Activated CD4-positive, alpha-beta T cell treated with anti-CD3 and anti-CD28 coated beads, Interleukin-2, amount 10 ng/mL, durations not matched to agents 7 days and 5 days (primary cell): Measurements from ENCODE around the gene PPP1CA. TPM values are rescaled to one million over a fixed set of nuclear protein-coding genes. Genes with fewer than 3 reads are reported as not detected.
"Not testable (repeated sequence)": the region's sequence is repeated elsewhere in the genome, so short reads cannot be mapped to it uniquely, and the experiment has no call there.

Experiments
- CTCF ChIA-PET: fragments of 350-600 bp; sonication (Branson Sonifier 250); formaldehyde crosslinking; loops from one replicate; lab custom pipeline; 2021; ENCODE audit warnings: antibody characterized with exemption; lab: Charles Lee
- POLR2A ChIA-PET: fragments of 350-600 bp; sonication (Branson Sonifier 250); formaldehyde crosslinking; loops from one replicate; lab custom pipeline; 2021; ENCODE audit warnings: antibody characterized with exemption; lab: Charles Lee
- DNase-seq: peaks from one replicate; pipeline ENCODE4 v3.0.0-alpha.2; 2020
- H3K27ac Mint-ChIP-seq: one replicate; pipeline ENCODE4 v1.8.0; 2021; ENCODE audit warnings: mild to moderate bottlenecking, moderate library complexity, mixed read lengths
- H3K27me3 Mint-ChIP-seq: one replicate; pipeline ENCODE4 v1.8.0; 2021; ENCODE audit warnings: mixed read lengths
- H3K36me3 Mint-ChIP-seq: one replicate; pipeline ENCODE4 v1.8.0; 2021; ENCODE audit warnings: low read depth, mixed read lengths
- H3K4me1 Mint-ChIP-seq: one replicate; pipeline ENCODE4 v1.8.0; 2021; ENCODE audit warnings: mixed read lengths
- H3K4me3 Mint-ChIP-seq: one replicate; pipeline ENCODE4 v1.8.0; 2021; ENCODE audit warnings: mild to moderate bottlenecking, moderate library complexity, mixed read lengths
- H3K9me3 Mint-ChIP-seq: one replicate; pipeline ENCODE4 v1.8.0; 2021; ENCODE audit warnings: mixed read lengths
- total RNA-seq, 2 experiments: library from RNA; stranded (reverse); gene quantifications; one replicate each; pipeline ENCODE4 v1.2.3, GENCODE V29; 2021

The PPP1CA gene
- total RNA-seq, 2 experiments from 2014 or later = 301 to 331 TPM

DNA sequence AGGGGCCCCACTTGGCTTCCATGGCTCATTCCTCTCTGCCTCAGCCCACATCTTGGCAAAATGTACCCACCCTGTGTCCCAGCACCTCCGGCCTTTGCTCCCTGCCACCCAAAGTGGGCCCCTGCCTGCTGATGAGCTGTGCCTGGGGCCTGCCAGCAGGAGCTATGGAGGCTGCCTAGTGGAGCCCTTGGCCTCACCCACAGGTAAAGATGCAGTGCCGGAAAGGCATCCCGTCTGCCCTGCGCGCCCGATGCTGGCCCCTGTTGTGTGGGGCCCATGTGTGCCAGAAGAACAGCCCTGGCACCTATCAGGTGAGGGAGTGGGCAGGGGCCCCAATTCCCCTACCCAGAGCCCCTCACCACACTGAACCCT is 3.5 kb upstream of the PPP1CA start:
- ChIA-PET POLR2A (interaction anchor here (0.7 kb wide), 1 partner anchor 23 kb away, joined by 4 read pairs; the partner anchor contains the start of gene RPS6KB2), CTCF (interaction anchor here (0.9 to 38.4 kb wide), 9 partner anchors 9 to 63 kb away, joined by 3 to 841 read pairs (median 5); partner anchors contain the start of genes CLCF1, POLD4, RAD9A and TMEM134)
- H3K4me1 Mint-ChIP-seq = peaks cover 68% of the 10 kb centered on the region
- H3K27me3 Mint-ChIP-seq = no peaks in the 10 kb centered on the region
- no peaks in the 10 kb centered on the region for H3K9me3 Mint-ChIP-seq
- H3K4me3 Mint-ChIP-seq = peak overlapping the region; percentile 95
- H3K36me3 Mint-ChIP-seq = peaks cover 67% of the 10 kb centered on the region
- peak overlapping the region; percentile 97 for H3K27ac Mint-ChIP-seq
- no peak for DNase-seq

DNA sequence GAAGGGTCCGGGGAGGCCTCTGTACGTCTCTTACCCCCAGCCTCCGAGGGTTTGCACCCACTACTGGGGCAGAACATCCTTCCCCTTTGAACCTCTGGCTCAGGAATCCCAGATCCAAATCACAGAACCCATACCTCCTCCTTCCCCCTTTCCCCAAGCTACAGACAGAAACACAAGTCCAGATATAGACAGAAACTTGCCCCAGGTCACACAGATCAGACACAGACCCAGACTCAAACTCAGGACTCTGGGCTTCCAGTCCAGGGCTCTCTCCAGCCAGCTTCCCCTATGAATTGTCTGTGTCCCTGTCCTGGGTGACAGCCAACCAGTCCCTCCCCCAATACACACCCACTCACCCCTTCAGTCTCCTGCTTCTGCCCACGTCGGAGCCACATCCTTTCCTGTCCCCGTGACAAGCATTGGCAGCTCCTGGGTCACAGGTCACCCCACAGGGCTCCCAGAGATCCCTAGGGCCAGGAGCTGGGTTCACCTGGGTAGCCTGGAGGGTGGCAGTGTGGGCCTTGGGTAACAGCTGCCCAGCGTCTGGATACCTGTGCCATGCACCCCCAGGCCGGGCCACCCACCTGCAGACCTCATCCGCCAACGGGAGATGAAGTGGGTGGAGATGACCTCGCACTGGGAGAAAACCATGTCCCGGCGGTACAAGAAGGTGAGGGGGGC is 3.0 kb upstream of the PPP1CA start:
- Mint-ChIP-seq H3K4me1 (peaks cover 65% of the 10 kb centered on the region), H3K4me3 (peak overlapping the region; percentile 95), H3K9me3 (no peaks in the 10 kb centered on the region), H3K36me3 (peaks cover 63% of the 10 kb centered on the region), H3K27ac (peak overlapping the region; percentile 97), H3K27me3 (no peaks in the 10 kb centered on the region)
- POLR2A ChIA-PET = interaction anchor here (0.7 to 1.0 kb wide), 2 partner anchors 23 to 29 kb away, joined by 3 to 4 read pairs; partner anchors contain the start of gene RPS6KB2
- CTCF ChIA-PET = interaction anchor here (0.5 to 38.4 kb wide), 18 partner anchors 8 to 210 kb away, joined by 3 to 841 read pairs (median 4); partner anchors contain the start of genes CLCF1, POLD4, RAD9A and RPS6KB2
- peak; percentile 68 for DNase-seq

DNA sequence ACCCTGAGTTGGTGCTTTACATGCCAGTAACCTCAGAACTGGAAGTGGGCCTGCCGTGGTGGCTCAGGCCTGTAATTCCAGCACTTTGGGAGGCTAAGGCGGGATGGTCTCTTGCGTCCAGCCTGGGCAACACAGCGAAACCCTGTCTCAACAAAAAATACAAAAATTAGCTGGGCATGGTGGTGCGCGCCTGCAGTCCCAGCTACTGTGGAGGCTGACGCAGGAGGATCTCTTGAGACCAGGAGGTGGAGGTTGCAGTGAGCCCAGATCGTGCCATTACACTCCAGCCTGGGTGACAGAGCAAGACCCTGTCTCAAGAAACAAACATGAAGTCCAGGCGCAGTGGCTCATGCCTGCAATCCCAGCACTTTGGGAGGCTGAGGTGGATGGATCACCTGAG is 1.4 kb upstream of the PPP1CA start:
- DNase-seq, H3K9me3 Mint-ChIP-seq, H3K27me3 Mint-ChIP-seq: not testable (repeated sequence)
- H3K4me1 Mint-ChIP-seq = peaks cover 62% of the 10 kb centered on the region
- ChIA-PET POLR2A (interaction anchor here (0.5 to 1.1 kb wide), 3 partner anchors 34 to 66 kb away, joined by 3 to 7 read pairs (median 5); partner anchors contain the start of gene PTPRCAP), CTCF (interaction anchor here (0.6 to 38.4 kb wide), 17 partner anchors 10 to 226 kb away, joined by 3 to 841 read pairs (median 7); partner anchors contain the start of genes CLCF1, NUDT8, POLD4 and PTPRCAP)
- H3K27ac Mint-ChIP-seq = peak overlapping the region; percentile 97
- H3K4me3 Mint-ChIP-seq = peak overlapping the region; percentile 95
- peaks cover 60% of the 10 kb centered on the region for H3K36me3 Mint-ChIP-seq

- peaks cover 62% of the 10 kb centered on the region for H3K4me1 Mint-ChIP-seq
- H3K9me3 Mint-ChIP-seq, DNase-seq, H3K27me3 Mint-ChIP-seq: not testable (repeated sequence)
- CTCF ChIA-PET = interaction anchor here (0.6 to 38.4 kb wide), 31 partner anchors 10 to 283 kb away, joined by 3 to 841 read pairs (median 7); partner anchors contain the start of genes CARNS1, CLCF1, KDM2A and NUDT8
- POLR2A ChIA-PET = interaction anchor here (0.6 to 2.2 kb wide), 4 partner anchors 10 to 161 kb away, joined by 6 to 10 read pairs (median 6); partner anchors contain the start of genes PTPRCAP, RAD9A and TMEM134
- H3K27ac Mint-ChIP-seq = peak overlapping the region; percentile 97
- peak overlapping the region; percentile 95 for H3K4me3 Mint-ChIP-seq
- H3K36me3 Mint-ChIP-seq = peaks cover 59% of the 10 kb centered on the region
Measured at GRCh38 chr11:67402192-67402839, 658 bp upstream of the PPP1CA start.

DNA sequence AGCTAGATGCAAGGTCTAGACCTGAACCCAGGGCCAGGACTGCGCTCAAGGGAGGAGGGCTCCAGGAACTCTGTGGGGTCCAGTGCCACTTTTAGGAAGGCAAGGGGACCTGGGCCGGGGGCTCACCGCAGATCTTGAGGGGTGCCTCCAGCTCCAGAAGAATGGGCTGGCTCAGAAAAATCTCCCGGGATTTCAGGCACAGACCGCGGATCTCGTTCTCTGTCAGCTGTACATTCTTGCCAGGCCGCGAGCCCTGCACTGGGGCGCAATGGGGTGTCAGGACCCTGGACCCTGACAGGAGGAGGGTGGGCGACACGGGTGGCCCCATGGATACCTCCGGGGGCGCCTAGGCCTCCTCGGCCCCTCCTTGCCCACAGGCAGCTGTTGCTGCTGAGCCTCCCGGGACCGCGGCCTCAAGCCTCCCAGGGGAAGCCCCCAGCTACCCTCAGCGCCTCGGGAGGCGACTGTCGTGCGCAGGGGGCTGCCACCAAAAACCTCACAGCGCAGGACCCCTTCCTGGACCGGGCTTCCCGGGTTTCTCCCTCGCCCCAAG is 640 bp downstream of the PPP1CA start:
- Mint-ChIP-seq H3K36me3 (peaks cover 56% of the 10 kb centered on the region), H3K4me3 (peak overlapping the region; percentile 85), H3K27ac (peak overlapping the region; percentile 63), H3K27me3 (no peaks in the 10 kb centered on the region), H3K4me1 (peaks cover 60% of the 10 kb centered on the region), H3K9me3 (no peaks in the 10 kb centered on the region)
- POLR2A ChIA-PET = interaction anchor here (0.7 to 2.2 kb wide), 4 partner anchors 9 to 68 kb away, joined by 6 to 10 read pairs (median 6); partner anchors contain the start of genes PTPRCAP, RAD9A and TMEM134
- CTCF ChIA-PET = interaction anchor here (0.5 to 38.4 kb wide), 41 partner anchors 9 to 228 kb away, joined by 3 to 841 read pairs (median 5); partner anchors contain the start of genes AIP, CARNS1, CLCF1 and NUDT8
- no peak for DNase-seq

- Mint-ChIP-seq H3K27me3 (no peaks in the 10 kb centered on the region), H3K9me3 (no peaks in the 10 kb centered on the region), H3K4me3 (peak overlapping the region; percentile 85), H3K36me3 (peaks cover 53% of the 10 kb centered on the region), H3K4me1 (peaks cover 55% of the 10 kb centered on the region), H3K27ac (peak overlapping the region; percentile 63)
- POLR2A ChIA-PET = interaction anchor here (0.6 to 2.2 kb wide), 3 partner anchors 8 to 170 kb away, joined by 3 to 10 read pairs (median 6); partner anchors contain the start of genes PTPRCAP and RAD9A
- no peak for DNase-seq
- CTCF ChIA-PET = interaction anchor here (0.6 to 38.4 kb wide), 24 partner anchors 8 to 318 kb away, joined by 3 to 841 read pairs (median 6); partner anchors contain the start of genes AIP, CARNS1, CLCF1 and PITPNM1
Measured at GRCh38 chr11:67400251-67400941, 1.3 kb downstream of the PPP1CA start.

GRCh38 chr11:67398661-67399563 is 2.7 kb downstream of the PPP1CA start:
- H3K4me3 Mint-ChIP-seq = peak overlapping the region; percentile 40
- H3K9me3 Mint-ChIP-seq = no peaks in the 10 kb centered on the region
- peak overlapping the region; percentile 36 for H3K27ac Mint-ChIP-seq
- H3K27me3 Mint-ChIP-seq = no peaks in the 10 kb centered on the region
- POLR2A ChIA-PET = interaction anchor here (0.6 kb wide), 1 partner anchor 209 kb away, joined by 5 read pairs; no protein-coding TSS in a partner anchor
- peaks cover 55% of the 10 kb centered on the region for H3K4me1 Mint-ChIP-seq
- H3K36me3 Mint-ChIP-seq = peaks cover 45% of the 10 kb centered on the region
- CTCF ChIA-PET = interaction anchor here (2.0 to 38.4 kb wide), 2 partner anchors 16 to 35 kb away, joined by 11 to 841 read pairs; partner anchors contain the start of genes CLCF1 and POLD4
- DNase-seq = no peak

DNA sequence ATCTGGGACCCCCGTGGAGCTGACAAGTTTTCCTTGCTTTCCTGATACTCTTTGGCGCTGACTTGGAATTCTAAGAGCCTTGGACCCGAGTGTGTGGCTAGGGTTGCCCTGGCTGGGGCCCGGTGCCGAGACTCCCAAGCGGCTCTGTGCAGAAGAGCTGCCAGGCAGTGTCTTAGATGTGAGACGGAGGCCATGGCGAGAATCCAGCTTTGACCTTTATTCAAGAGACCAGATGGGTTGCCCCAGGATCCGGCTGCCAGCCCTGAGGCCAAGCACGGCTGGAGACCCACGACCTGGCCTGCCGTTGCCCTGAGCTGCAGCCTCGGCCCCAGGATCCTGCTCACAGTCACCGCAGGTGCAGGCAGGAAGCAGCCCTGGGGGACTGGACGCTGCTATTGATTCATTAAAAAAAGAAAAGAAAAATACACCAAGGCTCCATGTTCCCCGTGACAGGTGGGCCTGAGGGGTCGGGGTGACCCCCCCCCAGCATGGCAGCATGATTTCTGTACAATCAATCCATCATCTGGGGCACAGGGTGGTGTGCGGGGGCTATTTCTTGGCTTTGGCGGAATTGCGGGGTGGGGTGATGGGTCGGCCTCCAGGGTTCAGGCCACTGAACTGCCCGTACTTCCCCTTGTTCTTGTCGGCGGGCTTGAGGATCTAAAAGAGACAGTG is 3.5 kb downstream of the PPP1CA start:
- H3K4me1 Mint-ChIP-seq = peaks cover 56% of the 10 kb centered on the region
- peak overlapping the region; percentile 36 for H3K27ac Mint-ChIP-seq
- no peak overlapping the region for H3K4me3 Mint-ChIP-seq
- H3K9me3 Mint-ChIP-seq = no peaks in the 10 kb centered on the region
- H3K36me3 Mint-ChIP-seq = peaks cover 46% of the 10 kb centered on the region
- DNase-seq = no peak
- POLR2A ChIA-PET = no interaction called here
- H3K27me3 Mint-ChIP-seq = no peaks in the 10 kb centered on the region
- CTCF ChIA-PET = interaction anchor here (1.0 to 38.4 kb wide), 5 partner anchors 9 to 35 kb away, joined by 3 to 841 read pairs (median 3); partner anchors contain the start of genes CLCF1 and POLD4

- H3K9me3 Mint-ChIP-seq = no peaks in the 10 kb centered on the region
- no peak overlapping the region for H3K4me3 Mint-ChIP-seq
- ChIA-PET POLR2A (no interaction called here), CTCF (interaction anchor here (1.0 to 38.4 kb wide), 5 partner anchors 8 to 34 kb away, joined by 3 to 841 read pairs (median 3); partner anchors contain the start of genes CLCF1 and POLD4)
- DNase-seq = no peak
- peaks cover 56% of the 10 kb centered on the region for H3K4me1 Mint-ChIP-seq
- no peaks in the 10 kb centered on the region for H3K27me3 Mint-ChIP-seq
- H3K27ac Mint-ChIP-seq = no peak overlapping the region
- peaks cover 48% of the 10 kb centered on the region for H3K36me3 Mint-ChIP-seq
Measured at GRCh38 chr11:67397536-67397935, 4.1 kb downstream of the PPP1CA start.
